ENCODE results near the gene TAS2R41.

DNA sequence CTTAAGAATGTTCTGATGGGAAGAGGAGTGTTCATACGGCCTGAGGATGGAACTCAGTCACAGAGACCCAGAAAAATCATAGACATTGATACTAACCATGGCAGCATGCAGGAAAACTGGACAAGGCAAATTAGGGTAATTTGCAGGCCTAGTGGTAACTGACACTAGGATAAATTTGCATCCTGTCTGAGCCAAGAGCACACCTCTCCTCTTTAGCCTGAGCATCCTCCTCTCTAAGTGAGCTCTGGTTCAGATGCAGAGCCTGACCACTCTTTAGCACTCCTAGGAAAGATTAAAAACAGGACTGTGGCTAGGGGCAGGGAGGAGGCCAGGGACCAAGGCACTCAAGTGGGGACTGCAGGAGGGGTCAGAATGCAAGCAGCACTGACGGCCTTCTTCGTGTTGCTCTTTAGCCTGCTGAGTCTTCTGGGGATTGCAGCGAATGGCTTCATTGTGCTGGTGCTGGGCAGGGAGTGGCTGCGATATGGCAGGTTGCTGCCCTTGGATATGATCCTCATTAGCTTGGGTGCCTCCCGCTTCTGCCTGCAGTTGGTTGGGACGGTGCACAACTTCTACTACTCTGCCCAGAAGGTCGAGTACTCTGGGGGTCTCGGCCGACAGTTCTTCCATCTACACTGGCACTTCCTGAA, at the start of gene TAS2R41:
- TF ChIP-seq EZH2 (IDR thresholded peaks at IDR 0.05; ENCODE audit: low read length, unreplicated experiment) (no peak), CTCF (conservative IDR thresholded peaks at IDR 0.05; ENCODE audit: low read depth, low read length) (no peak), EZH2phosphoT487 (IDR thresholded peaks at IDR 0.05; ENCODE audit: borderline replicate concordance, low read length) (no peak)
